K562 (cell line): ENCODE data around the gene TMEM123. TPM values are rescaled to one million over a fixed set of nuclear protein-coding genes. Genes with fewer than 3 reads are reported as not detected.
A peak's percentile ranks its signal among the peaks of the same experiment; 100 is the strongest.

Source experiments
- ATAC-seq: fragments of 200-7000 bp; cut with Tn5 transposase; 3 replicates; pipeline ENCODE4 v1.9.1; 2020; ENCODE audit warnings: moderate library complexity
- BruUV-seq: library from RNA; stranded (reverse); fragments of 400-500 nt; replicated peaks from 2 replicates; lab custom pipeline; 2021; lab: Mats Ljungman, UMichigan
- CTCF ChIA-PET: fragments of 300-600 bp; formaldehyde crosslinking; extraction: SDS; loops from one replicate; lab custom pipeline; 2021; ENCODE audit warnings: low intra/inter-chr PET ratio; lab: Yijun Ruan, JAX
- POLR2A ChIA-PET: fragments of 300-600, 350-650 bp; sonication (Branson Sonifier 250); formaldehyde crosslinking; extraction: SDS; loops from one replicate; lab custom pipeline; 2021; ENCODE audit warnings: antibody characterized with exemption, inconsistent platforms; lab: Yijun Ruan, JAX
- DNase-seq, 4 experiments: peaks; one replicate each; pipeline versions ENCODE4 v3.0.0 to v3.0.0-alpha.2; 2011 to 2018; ENCODE audit warnings: low spot score in 3 of 4, mixed read lengths in 3 of 4; ENCODE audit errors: extremely low read depth in 1 of 4
- FAIRE-seq: peaks from 2 replicates; lab custom pipeline; 2011; peaks lifted over from hg19 to GRCh38; lab: Jason Lieb, UNC
- H2AFZ ChIP-seq: 2 replicates; pipeline ENCODE4 v1.6.0; 2011; ENCODE audit warnings: low read depth, low read length, control low read depth, inconsistent platforms
- H3K27ac ChIP-seq: fragments of 200-600 bp; 3 replicates; pipeline ENCODE4 v1.8.0; 2011; ENCODE audit warnings: low read depth, mild to moderate bottlenecking, control low read depth, inconsistent platforms, low read length, moderate library complexity, mixed read lengths; ENCODE audit errors: extremely low read depth
- H3K27me3 ChIP-seq, 2 experiments: fragments of 300-600 bp in 1 of 2; 2 replicates in 1 of 2; 3 replicates in 1 of 2; pipeline versions ENCODE4 v1.6.0 to v1.8.0; 2011; ENCODE audit warnings: inconsistent platforms in 2 of 2, low read length in 2 of 2, mild to moderate bottlenecking in 1 of 2, mixed read lengths in 1 of 2, moderate library complexity in 1 of 2; ENCODE audit not compliant: control insufficient read depth in 2 of 2, insufficient read depth in 2 of 2
- H3K36me3 ChIP-seq: fragments of 300-600 bp; 3 replicates; pipeline ENCODE4 v1.8.0; 2011; ENCODE audit warnings: mild to moderate bottlenecking, low read length, inconsistent platforms; ENCODE audit not compliant: control insufficient read depth, insufficient read depth
- H3K4me1 ChIP-seq, 2 experiments: fragments of 200-600 bp in 1 of 2; replicated peaks in 1 of 2; 2 replicates in 1 of 2; 3 replicates in 1 of 2; pipeline versions ENCODE4 v1.5.1 to v1.8.0; 2011; ENCODE audit warnings: inconsistent platforms in 2 of 2, low read length in 2 of 2, mild to moderate bottlenecking in 1 of 2, mixed read lengths in 1 of 2, moderate library complexity in 1 of 2; ENCODE audit not compliant: control insufficient read depth in 2 of 2, insufficient read depth in 2 of 2
- H3K4me2 ChIP-seq: 2 replicates; pipeline ENCODE4 v1.6.1; 2011; ENCODE audit warnings: low read length, control low read depth, inconsistent platforms, mixed read lengths; ENCODE audit not compliant: insufficient read depth
- H3K4me3 ChIP-seq: fragments of 200-600 bp; sonication (generic), shearing (Covaris generic); 2 replicates; pipeline ENCODE4 v1.5.1; 2016; ENCODE audit warnings: control low read depth, inconsistent platforms
- H3K79me2 ChIP-seq: fragments of 200-600 bp; 3 replicates; pipeline ENCODE4 v1.8.0; 2011; ENCODE audit warnings: low read length, inconsistent platforms; ENCODE audit not compliant: control insufficient read depth, insufficient read depth
- H3K9ac ChIP-seq, 2 experiments: 2 replicates each; pipeline versions ENCODE4 v1.6.0 to v1.6.1; 2011; ENCODE audit warnings: low read depth in 2 of 2, low read length in 2 of 2, control low read depth in 1 of 2, inconsistent platforms in 1 of 2, mild to moderate bottlenecking in 1 of 2, mixed read lengths in 1 of 2; ENCODE audit not compliant: insufficient read depth in 1 of 2
- H3K9me1 ChIP-seq: one replicate; pipeline ENCODE4 v1.6.0; 2011; ENCODE audit warnings: inconsistent platforms, mild to moderate bottlenecking, low read length, moderate library complexity; ENCODE audit not compliant: control insufficient read depth, insufficient read depth
- H3K9me3 ChIP-seq: replicated peaks from 2 replicates; pipeline ENCODE4 v1.5.1; 2011; ENCODE audit warnings: low read depth, low read length, inconsistent platforms; ENCODE audit not compliant: control insufficient read depth, insufficient read depth
- H4K20me1 ChIP-seq: replicated peaks from 2 replicates; pipeline ENCODE4 v1.6.1; 2011; ENCODE audit warnings: low read length, inconsistent platforms, mixed read lengths; ENCODE audit not compliant: control insufficient read depth, insufficient read depth
- ELF1 ChIP-seq: fragments of 200-800 bp; sonication (Bioruptor generic); IDR thresholded peaks from 2 replicates; pipeline ENCODE4 v1.6.1; 2016; ENCODE audit warnings: missing genetic modification characterization, missing compliant biosample characterization
- GATAD2B ChIP-seq: fragments of 450-650 bp; IDR thresholded peaks from 2 replicates; pipeline ENCODE4 v1.6.1; 2017; ENCODE audit warnings: mild to moderate bottlenecking, borderline replicate concordance
- SAFB2 ChIP-seq: fragments of 200-400 bp; formaldehyde crosslinking; IDR thresholded peaks from 2 replicates; pipeline ENCODE4 v1.6.1; 2018; ENCODE audit warnings: borderline replicate concordance, low read length, low read depth, moderate library complexity; ENCODE audit not compliant: severe bottlenecking
- SMC3 ChIP-seq: conservative IDR thresholded peaks from 2 replicates; pipeline ENCODE4 v1.6.1; 2011; ENCODE audit warnings: low read depth, low read length, improper control_type of control experiment; ENCODE audit not compliant: insufficient read depth
- U2AF2 ChIP-seq: fragments of 200-400 bp; formaldehyde crosslinking; optimal IDR thresholded peaks from 2 replicates; pipeline ENCODE3; 2017; ENCODE audit warnings: low read depth, mild to moderate bottlenecking, low read length
- ZNF384 ChIP-seq: IDR thresholded peaks from 2 replicates; pipeline ENCODE4 v1.6.1; 2012; ENCODE audit warnings: low read depth, low read length, improper control_type of control experiment
- WGBS: fragments of 100-300 bp; shearing (Covaris generic); methylation state at CpG from one replicate; pipeline ENCODE4 v1.1.6; 2016; ENCODE audit warnings: low coverage, mixed read lengths; ENCODE audit not compliant: insufficient coverage; ENCODE audit errors: missing lambda C conversion rate; 5-methylcytosine and 5-hydroxymethylcytosine counted together
- in situ Hi-C: fragments of 300-500 bp; cut with MboI; formaldehyde crosslinking; loops from 4 replicates; pipeline ENCODE4 v1.15.0; 2018; ENCODE audit warnings: inconsistent platforms, mixed read lengths
- intact Hi-C: fragments of 100-400 bp; cut with micrococcal nuclease; formaldehyde crosslinking; loops from 2 replicates; pipeline ENCODE4 v1.14.2; 2022
- polyA plus RNA-seq, 8 experiments: library from polyadenylated mRNA; depleted of rRNA in 4 of 8; stranded (reverse) in 5 of 8; unstranded in 3 of 8; fragments of >200 nt; fragmentation: Nextera tagmentation in 2 of 8; fragmentation: Illumina TruSeq in 1 of 8; extraction: Ambion mirVana in 2 of 8; extraction: Trizol in 1 of 8; gene quantifications; 2 replicates each; pipeline versions ENCODE4 v1.2.1 to v1.2.3, GENCODE V29; 2011 to 2014; ENCODE audit warnings: inconsistent platforms in 1 of 8, missing spikeins in 1 of 8
- total RNA-seq, 7 experiments: library from RNA; depleted of rRNA in 6 of 7; stranded (reverse); fragments of >200 nt in 6 of 7; fragmentation: Illumina TruSeq in 2 of 7; extraction: Trizol in 2 of 7; gene quantifications; 2 replicates each; pipeline versions ENCODE4 v1.2.1 to v1.2.3, GENCODE V29; 2011 to 2021; ENCODE audit warnings: low replicate concordance in 1 of 7
- TF ChIP-seq, protein P1 (sequence below): fragments of 450-650 bp; IDR thresholded peaks from 2 replicates; pipeline ENCODE4 v1.6.1; 2016; ENCODE audit warnings: missing biosample characterization, missing genetic modification characterization
- TF ChIP-seq, protein P2 (sequence below), 3 experiments: IDR thresholded peaks in 2 of 3; conservative IDR thresholded peaks in 1 of 3; 2 replicates each; pipeline ENCODE4 v1.5.1; 2011 to 2012; ENCODE audit warnings: low read length in 3 of 3, mild to moderate bottlenecking in 3 of 3, control low read depth in 2 of 3, improper control_type of control experiment in 1 of 3, inconsistent platforms in 1 of 3, low read depth in 1 of 3, mixed read lengths in 1 of 3, moderate library complexity in 1 of 3; ENCODE audit not compliant: insufficient read depth in 2 of 3
- TF ChIP-seq, protein P3 (sequence below), 2 experiments: fragments of 450-650 bp; formaldehyde crosslinking in 1 of 2; IDR thresholded peaks; 2 replicates each; pipeline versions ENCODE4 v1.4.0 to v1.6.1; 2014 to 2020; ENCODE audit warnings: mild to moderate bottlenecking in 2 of 2, borderline replicate concordance in 1 of 2, low read depth in 1 of 2

Gene TMEM123
- total and polyA plus RNA-seq, 9 of the 15 experiments (the other 6 are each of a cell fraction or from before 2014, with no cell fraction given), result 19.8 to 344 (median 82.4) TPM

DNA sequence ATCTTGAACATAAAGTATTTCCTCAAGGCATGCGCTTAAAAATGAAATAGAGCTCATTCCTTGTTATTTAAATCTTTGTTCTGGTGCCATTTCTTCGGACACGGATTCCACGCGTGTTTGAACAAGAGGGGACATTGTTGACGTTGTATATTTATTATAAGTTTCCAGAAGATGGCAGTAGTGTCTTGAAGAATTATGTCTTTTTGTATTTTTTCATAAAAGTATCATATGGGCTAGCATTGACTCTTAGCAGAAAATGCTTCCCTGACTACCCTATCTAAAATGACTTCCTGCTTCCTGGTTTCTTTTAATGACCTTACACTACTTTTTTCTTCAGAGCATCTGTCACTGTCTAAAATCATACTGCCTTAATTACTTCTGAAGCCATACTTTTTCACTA is 85.2 kb downstream of the TMEM123 start:
- H3K27ac ChIP-seq, result no peak overlapping the region
- no peak overlapping the region for H3K4me2 ChIP-seq
- H3K79me2 ChIP-seq, result no peaks in the 10 kb centered on the region
- WGBS, result 38% methylated on average over 6 of the region's 6 CpGs
- ChIA-PET CTCF (interaction anchor here (0.6 to 1.9 kb wide), 4 partner anchors 78 to 299 kb away, joined by 3 to 19 read pairs (median 4); no protein-coding TSS in a partner anchor), POLR2A (interaction anchor here (1.4 kb wide), 1 partner anchor 17 kb away, joined by 3 read pairs; no protein-coding TSS in a partner anchor)
- DNase-seq (peak in 3 of 4 experiments; percentile 10 to 25 (median 21)), FAIRE-seq (peak; percentile 59), ATAC-seq (peak; percentile 81)
- no peaks in the 10 kb centered on the region for H3K9me3 ChIP-seq
- no peaks in the 10 kb centered on the region for H4K20me1 ChIP-seq
- no peak overlapping the region for H3K9ac ChIP-seq
- H2AFZ ChIP-seq, result no peak overlapping the region
- no peaks in the 10 kb centered on the region for H3K27me3 ChIP-seq
- in situ Hi-C loops, result no loop called here
- H3K36me3 ChIP-seq, result peaks cover 58% of the 10 kb centered on the region
- no TSS peak for BruUV-seq
- H3K9me1 ChIP-seq, result no peaks in the 10 kb centered on the region
- intact Hi-C loops, result loop anchor here (1.0 kb wide), 1 partner anchor 128 kb away; no protein-coding TSS in a partner anchor
- no peaks in the 10 kb centered on the region for H3K4me1 ChIP-seq
- H3K4me3 ChIP-seq, result no peak overlapping the region
- 0 out of 2 replicates have a peak, but pooled peaks have one; percentile 33 for TF ChIP-seq ELF1
- TF ChIP-seq, protein P1, sequence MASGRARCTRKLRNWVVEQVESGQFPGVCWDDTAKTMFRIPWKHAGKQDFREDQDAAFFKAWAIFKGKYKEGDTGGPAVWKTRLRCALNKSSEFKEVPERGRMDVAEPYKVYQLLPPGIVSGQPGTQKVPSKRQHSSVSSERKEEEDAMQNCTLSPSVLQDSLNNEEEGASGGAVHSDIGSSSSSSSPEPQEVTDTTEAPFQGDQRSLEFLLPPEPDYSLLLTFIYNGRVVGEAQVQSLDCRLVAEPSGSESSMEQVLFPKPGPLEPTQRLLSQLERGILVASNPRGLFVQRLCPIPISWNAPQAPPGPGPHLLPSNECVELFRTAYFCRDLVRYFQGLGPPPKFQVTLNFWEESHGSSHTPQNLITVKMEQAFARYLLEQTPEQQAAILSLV (tag), result no peak
- 0 out of 2 replicates have a peak, but pooled peaks have one; percentile 29 for TF ChIP-seq ZNF384
- no peak for TF ChIP-seq U2AF2
- TF ChIP-seq GATAD2B, result 0 out of 2 replicates have a peak, but pooled peaks have one; percentile 27
- no peak for TF ChIP-seq SAFB2
- TF ChIP-seq, protein P2, sequence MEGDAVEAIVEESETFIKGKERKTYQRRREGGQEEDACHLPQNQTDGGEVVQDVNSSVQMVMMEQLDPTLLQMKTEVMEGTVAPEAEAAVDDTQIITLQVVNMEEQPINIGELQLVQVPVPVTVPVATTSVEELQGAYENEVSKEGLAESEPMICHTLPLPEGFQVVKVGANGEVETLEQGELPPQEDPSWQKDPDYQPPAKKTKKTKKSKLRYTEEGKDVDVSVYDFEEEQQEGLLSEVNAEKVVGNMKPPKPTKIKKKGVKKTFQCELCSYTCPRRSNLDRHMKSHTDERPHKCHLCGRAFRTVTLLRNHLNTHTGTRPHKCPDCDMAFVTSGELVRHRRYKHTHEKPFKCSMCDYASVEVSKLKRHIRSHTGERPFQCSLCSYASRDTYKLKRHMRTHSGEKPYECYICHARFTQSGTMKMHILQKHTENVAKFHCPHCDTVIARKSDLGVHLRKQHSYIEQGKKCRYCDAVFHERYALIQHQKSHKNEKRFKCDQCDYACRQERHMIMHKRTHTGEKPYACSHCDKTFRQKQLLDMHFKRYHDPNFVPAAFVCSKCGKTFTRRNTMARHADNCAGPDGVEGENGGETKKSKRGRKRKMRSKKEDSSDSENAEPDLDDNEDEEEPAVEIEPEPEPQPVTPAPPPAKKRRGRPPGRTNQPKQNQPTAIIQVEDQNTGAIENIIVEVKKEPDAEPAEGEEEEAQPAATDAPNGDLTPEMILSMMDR (IDR thresholded peaks at IDR 0.05 in 2 of 3, conservative IDR thresholded peaks at IDR 0.05 in 1 of 3; ENCODE audit: insufficient read depth in 2 of 3, low read depth in 1 of 3, low read length in 3 of 3), result peak; percentile 14 to 50 (median 27); a peak in 2 of 6 replicates
- TF ChIP-seq, protein P3, sequence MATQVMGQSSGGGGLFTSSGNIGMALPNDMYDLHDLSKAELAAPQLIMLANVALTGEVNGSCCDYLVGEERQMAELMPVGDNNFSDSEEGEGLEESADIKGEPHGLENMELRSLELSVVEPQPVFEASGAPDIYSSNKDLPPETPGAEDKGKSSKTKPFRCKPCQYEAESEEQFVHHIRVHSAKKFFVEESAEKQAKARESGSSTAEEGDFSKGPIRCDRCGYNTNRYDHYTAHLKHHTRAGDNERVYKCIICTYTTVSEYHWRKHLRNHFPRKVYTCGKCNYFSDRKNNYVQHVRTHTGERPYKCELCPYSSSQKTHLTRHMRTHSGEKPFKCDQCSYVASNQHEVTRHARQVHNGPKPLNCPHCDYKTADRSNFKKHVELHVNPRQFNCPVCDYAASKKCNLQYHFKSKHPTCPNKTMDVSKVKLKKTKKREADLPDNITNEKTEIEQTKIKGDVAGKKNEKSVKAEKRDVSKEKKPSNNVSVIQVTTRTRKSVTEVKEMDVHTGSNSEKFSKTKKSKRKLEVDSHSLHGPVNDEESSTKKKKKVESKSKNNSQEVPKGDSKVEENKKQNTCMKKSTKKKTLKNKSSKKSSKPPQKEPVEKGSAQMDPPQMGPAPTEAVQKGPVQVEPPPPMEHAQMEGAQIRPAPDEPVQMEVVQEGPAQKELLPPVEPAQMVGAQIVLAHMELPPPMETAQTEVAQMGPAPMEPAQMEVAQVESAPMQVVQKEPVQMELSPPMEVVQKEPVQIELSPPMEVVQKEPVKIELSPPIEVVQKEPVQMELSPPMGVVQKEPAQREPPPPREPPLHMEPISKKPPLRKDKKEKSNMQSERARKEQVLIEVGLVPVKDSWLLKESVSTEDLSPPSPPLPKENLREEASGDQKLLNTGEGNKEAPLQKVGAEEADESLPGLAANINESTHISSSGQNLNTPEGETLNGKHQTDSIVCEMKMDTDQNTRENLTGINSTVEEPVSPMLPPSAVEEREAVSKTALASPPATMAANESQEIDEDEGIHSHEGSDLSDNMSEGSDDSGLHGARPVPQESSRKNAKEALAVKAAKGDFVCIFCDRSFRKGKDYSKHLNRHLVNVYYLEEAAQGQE (IDR thresholded peaks at IDR 0.05; ENCODE audit: borderline replicate concordance), result peak; percentile 47; the same call in 1 of the 2 replicates
- TF ChIP-seq, protein P3 (CRISPR knock-in tag; IDR thresholded peaks at IDR 0.05; ENCODE audit: low read depth), result no peak
- 0 out of 2 replicates have a peak, but pooled peaks have one; percentile 13 for TF ChIP-seq SMC3
